HG02885 (cell line): ENCODE measurements around the gene RBM6.

Experiments used
- ATAC-seq: cut with Tn5 transposase; IDR thresholded peaks from one replicate; pipeline ENCODE4 v1.9.1; 2021; ENCODE audit warnings: mild to moderate bottlenecking; ENCODE audit not compliant: unreplicated experiment, poor library complexity

Gene RBM6

GRCh38 chr3:50088725-50089608 lies 149.0 kb downstream of the RBM6 start, which contains the start of gene RBM5:
TSS of gene RBM5 (plus strand) at chr3:50088919. CDS start at chr3:50090435, 1,516 bp downstream.
- peak; percentile 99 for ATAC-seq

DNA sequence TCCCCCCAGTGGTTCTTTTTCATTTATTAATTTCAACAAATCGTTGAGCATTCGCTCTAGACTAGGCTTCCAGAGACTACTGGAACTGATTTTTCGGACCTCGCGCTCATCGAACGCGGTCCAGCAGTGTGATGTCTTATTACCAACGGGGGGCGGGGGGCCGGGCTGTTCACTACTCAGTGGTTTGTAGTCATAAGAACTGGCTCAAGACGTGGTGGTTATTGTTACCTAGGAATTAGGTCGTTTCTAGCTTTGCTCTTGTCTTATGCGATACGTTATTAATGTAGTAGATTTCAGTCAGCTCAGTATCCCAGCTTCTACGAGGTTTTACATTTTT lies 149.6 kb downstream of the RBM6 start:
- ATAC-seq = no peak

- ATAC-seq = no peak
These were observed 151.0 kb downstream of the RBM6 start for GRCh38 chr3:50090984-50091383.

DNA sequence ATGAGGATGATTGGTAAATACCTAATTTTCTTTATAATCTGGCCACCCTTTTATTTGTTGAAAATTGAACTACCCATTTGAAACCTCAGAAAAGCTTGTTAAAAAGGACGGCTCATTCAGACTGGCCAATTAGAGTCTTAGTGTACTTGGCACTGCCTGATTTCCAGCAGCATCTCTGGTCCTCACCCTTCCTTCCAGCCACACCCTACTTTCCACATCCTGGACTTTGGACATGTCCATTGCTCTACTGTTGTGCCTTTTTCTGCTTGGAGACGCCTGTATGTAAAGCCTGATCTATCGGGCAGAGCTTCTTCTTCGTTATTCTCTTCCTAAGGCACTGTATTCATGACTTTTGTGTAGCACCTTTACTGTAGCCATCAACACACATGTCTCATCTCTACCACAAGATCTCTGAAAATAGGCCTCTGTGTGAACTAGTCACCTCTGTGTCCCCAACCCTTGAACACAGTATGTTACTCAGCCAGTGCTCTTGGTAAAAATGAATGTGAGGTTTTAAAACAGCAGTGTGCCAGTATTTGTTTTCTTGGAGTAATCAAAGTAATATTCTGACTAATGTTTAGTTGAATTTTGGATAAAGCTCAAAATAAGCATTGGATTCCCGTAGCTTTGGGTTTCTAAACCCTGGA lies 155.5 kb downstream of the RBM6 start:
- no peak for ATAC-seq

DNA sequence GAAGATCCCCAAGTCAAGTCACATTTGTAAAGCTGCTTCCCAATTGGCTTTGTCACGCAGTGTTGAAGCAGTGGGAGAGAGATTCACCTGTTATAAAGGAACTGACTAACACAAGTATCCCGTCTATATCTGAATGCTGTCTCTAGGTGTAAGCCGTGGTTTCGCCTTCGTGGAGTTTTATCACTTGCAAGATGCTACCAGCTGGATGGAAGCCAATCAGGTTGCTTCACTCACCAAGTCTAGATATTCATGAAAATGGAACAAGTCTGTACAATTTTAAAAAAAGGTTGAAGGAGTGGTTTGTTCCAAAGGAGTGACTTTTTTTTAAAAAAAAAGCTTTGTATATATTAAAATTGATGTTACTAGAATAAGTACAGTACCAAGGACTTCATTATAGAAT lies 160.4 kb downstream of the RBM6 start:
- no peak for ATAC-seq

- ATAC-seq = no peak
These were observed 161.3 kb downstream of the RBM6 start for GRCh38 chr3:50100956-50101845.

GRCh38 chr3:50102558-50102957 lies 162.6 kb downstream of the RBM6 start:
- ATAC-seq = no peak

DNA sequence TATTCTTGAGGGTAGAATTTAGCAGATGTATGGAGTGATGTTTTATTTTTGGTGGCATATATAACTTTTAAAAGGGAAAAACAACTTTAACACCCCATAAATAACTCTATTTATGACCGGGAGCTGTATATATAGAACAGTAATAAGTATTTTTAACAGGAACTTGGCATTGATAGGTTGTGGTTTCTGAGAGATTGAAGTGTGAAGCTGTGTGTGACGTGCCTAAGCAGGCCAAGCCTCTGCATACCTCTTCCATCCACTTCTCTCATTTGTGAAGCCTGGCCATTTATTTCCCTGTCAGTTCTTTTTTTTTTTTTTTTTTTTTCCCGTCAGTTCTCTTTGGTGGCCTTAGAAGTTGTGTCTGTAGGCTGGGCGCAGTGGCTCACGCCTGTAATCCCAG lies 171.8 kb downstream of the RBM6 start:
- no peak for ATAC-seq

GRCh38 chr3:50112462-50112861 lies 172.5 kb downstream of the RBM6 start:
- no peak for ATAC-seq

GRCh38 chr3:50117120-50117519 lies 177.2 kb downstream of the RBM6 start:
- ATAC-seq = no peak

GRCh38 chr3:50118237-50118636 lies 178.3 kb downstream of the RBM6 start:
- no peak for ATAC-seq

DNA sequence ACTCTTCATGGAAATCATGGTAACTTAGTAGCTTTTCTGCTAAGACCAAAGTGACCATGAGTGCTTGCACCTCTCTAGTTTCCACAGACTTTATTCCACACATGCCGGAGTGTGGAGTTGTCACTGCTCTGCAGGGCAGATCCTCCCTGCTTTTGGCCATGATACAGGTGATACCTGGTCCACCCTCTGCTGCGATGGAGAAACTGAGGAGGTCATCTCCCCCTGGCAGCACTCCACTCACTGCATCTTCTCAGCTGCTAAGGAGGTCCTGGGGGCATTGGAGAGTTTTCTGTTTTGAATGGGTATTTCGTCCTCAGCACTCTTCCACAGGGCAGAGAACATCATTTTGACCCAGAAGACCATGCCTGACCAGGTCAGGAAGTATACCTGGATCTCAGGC lies 179.8 kb downstream of the RBM6 start:
- ATAC-seq = no peak

DNA sequence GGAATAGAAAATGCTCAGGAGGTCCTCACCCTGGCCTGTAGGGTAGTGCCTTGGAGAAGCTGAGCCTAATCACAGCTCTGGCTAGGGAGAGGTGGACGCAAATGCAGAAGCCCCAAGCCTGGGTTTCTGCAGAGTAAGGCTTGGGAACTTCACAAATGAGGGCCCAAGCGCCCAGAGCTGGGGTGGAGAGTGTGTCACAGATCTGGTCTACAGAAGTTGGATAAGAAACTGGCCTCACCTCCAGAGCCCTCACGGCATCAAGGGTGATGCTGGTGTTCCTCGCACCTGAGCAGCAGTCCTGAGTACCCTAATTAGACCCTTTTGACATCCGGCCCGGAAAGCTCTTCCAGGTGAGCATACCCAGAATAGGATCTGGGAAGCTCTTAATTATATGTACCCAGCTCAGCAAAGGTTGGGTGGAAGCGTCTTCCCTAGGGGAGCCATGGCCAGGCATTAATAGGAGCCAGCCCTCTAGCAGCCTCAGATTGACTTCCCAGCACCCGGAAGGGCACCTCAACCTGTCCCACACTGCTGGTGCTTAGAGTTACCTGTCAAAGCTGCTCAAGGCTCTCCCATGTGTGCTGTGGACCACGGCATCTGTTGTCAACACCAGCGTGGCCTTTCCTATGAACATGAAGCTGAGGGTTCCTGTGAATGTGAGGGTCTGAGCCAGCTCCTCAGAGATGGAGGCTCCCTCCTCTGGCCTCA lies 180.6 kb downstream of the RBM6 start:
- no peak for ATAC-seq

DNA sequence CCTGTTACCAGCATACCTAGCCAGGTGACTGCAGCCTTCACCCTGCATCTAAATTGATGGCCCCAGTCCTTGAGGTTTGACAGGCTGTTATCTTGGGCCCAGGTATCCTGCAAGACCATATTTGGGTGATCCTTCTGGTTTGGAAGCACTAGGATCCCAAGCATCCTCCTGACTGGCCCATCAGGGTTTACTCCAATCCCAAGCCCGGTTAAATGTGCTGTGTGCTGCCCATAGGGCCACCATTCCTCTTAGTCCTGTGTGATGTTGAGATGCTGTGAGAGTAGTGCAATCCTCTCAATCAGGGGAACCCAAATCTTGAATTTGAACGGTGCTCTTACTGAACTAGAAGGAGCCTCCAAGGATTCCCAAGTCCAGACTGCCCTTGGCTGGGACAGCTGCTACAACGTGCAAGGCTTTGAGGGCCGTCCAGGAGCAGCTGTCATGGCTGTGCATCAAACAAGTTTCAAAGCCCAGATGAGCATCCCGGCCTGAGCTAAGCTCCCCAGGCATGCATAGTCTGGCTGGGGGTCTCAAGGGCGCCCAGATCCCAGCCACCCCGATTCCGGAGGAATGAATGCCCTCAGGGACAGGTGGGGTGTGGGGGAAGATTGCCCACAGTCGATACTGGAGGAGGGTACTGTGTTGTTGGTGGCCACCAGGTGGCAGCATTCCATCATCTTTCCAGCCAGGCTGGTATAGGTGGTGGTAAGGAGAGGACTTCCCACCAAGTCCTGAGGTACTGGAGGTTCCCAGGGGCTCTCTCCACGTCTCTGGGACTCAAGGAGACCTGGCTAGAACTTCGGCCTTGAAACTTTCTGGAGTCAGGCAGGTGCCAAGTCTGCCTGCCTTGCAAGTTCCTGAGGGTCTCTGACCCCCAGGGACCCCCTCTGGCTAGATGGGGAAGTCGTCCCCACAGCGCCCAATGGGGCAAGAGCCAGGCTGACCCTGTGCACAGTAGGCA lies 181.4 kb downstream of the RBM6 start:
- ATAC-seq = peak; percentile 70

DNA sequence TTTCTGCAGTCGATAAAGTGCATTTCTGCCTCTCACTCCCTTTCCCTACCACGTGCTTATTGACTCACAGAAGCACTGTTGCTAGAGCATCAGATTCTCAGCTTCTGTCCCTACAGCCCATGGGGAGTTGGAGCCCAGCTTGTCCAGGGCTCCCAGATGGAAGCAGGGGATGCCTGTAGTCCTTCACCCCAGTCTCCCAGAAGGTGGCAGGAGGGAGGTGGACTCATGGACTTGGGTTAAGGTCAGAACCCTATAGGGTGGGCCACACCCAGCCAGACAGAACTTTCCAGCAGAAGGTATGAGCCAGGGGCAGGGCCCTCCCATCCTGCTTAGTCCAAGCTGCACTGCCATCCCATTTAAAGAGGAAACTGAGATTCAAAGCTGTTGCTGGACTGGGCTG lies 182.1 kb downstream of the RBM6 start:
- no peak for ATAC-seq

DNA sequence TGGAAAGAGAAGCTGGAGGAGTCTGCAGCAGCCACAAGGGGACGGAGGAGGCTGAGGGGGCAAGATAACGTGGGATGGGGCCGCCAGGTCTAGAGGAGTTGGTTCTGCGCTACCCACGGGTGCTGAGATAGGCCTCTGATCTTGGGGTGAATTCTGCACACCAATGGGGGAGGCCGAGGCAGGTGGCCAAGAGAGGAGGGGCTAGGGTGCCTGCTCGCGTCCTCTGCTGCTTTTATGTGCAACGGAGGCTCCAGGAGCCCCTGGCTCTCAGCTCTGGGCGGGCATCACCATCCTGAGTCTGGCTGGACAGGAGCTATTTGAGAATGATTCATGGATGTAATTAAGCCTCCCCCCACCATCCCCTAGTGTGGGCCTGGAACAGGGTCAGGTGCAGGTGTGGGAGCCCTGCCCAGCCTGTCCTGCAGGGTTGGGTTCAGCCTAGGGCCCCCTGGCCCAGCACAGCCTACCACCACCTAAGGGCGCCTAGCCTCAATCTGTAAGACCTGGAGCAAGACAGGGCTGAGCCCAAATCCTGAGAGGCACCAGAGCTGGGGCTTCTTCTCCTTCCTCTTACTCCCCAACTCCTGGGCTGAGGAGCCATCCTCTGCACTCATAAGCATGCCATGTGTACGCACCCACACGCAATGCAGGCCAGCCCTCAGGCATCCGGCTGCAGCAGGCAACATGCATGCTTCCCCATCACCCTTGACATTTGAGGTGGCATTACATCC lies 182.9 kb downstream of the RBM6 start:
- no peak for ATAC-seq

- no peak for ATAC-seq
These were observed 183.6 kb downstream of the RBM6 start for GRCh38 chr3:50123394-50124051.
